ENCODE results near the gene ZNF862. TPM values are rescaled to one million over a fixed set of nuclear protein-coding genes. Genes with fewer than 3 reads are reported as not detected.

ZNF862 gene
- total and polyA plus RNA-seq, 10 of the 15 experiments (the other 5 are each of a cell fraction or from before 2014, with no cell fraction given): 0.49 to 7.7 (median 3.5) TPM

DNA sequence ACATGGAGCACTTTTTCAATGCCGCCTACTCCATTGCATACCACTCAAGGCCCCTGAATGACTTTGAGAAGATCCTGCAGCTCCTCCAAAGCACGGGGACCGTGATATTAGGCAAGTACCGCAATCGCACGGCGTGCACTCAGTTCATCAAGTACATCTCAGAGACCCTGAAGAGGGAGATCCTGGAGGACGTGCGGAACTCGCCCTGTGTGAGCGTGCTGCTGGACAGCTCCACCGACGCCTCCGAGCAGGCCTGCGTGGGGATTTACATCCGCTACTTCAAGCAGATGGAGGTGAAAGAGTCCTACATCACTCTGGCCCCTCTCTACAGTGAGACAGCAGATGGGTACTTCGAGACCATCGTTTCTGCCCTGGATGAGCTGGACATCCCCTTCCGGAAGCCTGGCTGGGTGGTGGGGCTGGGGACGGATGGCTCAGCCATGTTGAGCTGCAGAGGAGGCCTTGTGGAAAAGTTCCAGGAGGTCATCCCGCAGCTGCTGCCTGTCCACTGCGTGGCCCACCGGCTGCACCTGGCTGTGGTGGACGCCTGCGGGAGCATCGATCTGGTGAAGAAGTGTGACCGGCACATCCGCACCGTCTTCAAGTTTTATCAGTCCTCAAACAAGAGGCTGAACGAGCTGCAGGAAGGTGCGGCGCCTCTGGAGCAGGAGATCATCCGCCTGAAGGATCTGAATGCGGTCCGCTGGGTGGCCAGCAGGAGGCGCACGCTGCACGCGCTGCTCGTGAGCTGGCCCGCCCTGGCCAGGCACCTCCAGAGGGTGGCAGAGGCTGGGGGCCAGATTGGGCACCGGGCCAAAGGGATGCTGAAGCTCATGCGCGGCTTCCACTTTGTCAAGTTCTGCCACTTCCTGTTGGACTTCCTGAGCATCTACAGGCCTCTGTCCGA is 22.9 kb downstream of the ZNF862 start:
- no peak for FAIRE-seq
- CTCF ChIA-PET: interaction anchor here (2.2 kb wide), 1 partner anchor 10 kb away, joined by 5 read pairs; no protein-coding TSS in a partner anchor

More for the DNA sequence above, 22.9 kb downstream of the ZNF862 start:
- Histone ChIP-seq H3K9me3 (replicated peaks; ENCODE audit: control insufficient read depth, insufficient read depth, low read length) (no peaks in the 10 kb centered on the region), H2AFZ (ENCODE audit: control insufficient read depth, low read depth, low read length) (no peak overlapping the region), H3K4me3 (no peak overlapping the region), H3K79me2 (ENCODE audit: control insufficient read depth, insufficient read depth, low read length) (no peaks in the 10 kb centered on the region), H4K20me1 (ENCODE audit: control insufficient read depth, insufficient read depth) (no peaks in the 10 kb centered on the region), H3K4me2 (ENCODE audit: control insufficient read depth, insufficient read depth) (no peak overlapping the region), H3K4me1 (ENCODE audit: control insufficient read depth, insufficient read depth, low read length) (peaks cover 6% of the 10 kb centered on the region), H3K36me3 (ENCODE audit: control insufficient read depth in 2 of 2, insufficient read depth in 2 of 2, low read length in 1 of 2) (no peaks in the 10 kb centered on the region), H3K27ac (ENCODE audit: control insufficient read depth, insufficient read depth) (no peak overlapping the region), H3K9ac (ENCODE audit: control insufficient read depth, insufficient read depth, low read length) (no peak overlapping the region), H3K27me3 (replicated peaks in 1 of 2; ENCODE audit: control insufficient read depth in 2 of 2, insufficient read depth in 2 of 2, low read length in 1 of 2) (no peaks in the 10 kb centered on the region)
- in situ Hi-C loops (cut with MboI) (no loop called here), intact Hi-C loops (cut with micrococcal nuclease; ENCODE audit: unreplicated experiment) (no loop called here)
- ChIA-PET SMC1A (ENCODE audit: uncharacterized antibody, unreplicated experiment) (no interaction called here), POLR2A (no interaction called here), RAD21 (ENCODE audit: unreplicated experiment) (no interaction called here)
- no peak for DNase-seq (ENCODE audit: low read depth, low spot score)
- TF ChIP-seq RCOR1 (conservative IDR thresholded peaks at IDR 0.05; ENCODE audit: low read depth, low read length): no peak
- TF ChIP-seq, protein P1, sequence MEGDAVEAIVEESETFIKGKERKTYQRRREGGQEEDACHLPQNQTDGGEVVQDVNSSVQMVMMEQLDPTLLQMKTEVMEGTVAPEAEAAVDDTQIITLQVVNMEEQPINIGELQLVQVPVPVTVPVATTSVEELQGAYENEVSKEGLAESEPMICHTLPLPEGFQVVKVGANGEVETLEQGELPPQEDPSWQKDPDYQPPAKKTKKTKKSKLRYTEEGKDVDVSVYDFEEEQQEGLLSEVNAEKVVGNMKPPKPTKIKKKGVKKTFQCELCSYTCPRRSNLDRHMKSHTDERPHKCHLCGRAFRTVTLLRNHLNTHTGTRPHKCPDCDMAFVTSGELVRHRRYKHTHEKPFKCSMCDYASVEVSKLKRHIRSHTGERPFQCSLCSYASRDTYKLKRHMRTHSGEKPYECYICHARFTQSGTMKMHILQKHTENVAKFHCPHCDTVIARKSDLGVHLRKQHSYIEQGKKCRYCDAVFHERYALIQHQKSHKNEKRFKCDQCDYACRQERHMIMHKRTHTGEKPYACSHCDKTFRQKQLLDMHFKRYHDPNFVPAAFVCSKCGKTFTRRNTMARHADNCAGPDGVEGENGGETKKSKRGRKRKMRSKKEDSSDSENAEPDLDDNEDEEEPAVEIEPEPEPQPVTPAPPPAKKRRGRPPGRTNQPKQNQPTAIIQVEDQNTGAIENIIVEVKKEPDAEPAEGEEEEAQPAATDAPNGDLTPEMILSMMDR (IDR thresholded peaks at IDR 0.05 in 2 of 3, conservative IDR thresholded peaks at IDR 0.05 in 1 of 3; ENCODE audit: control insufficient read depth in 2 of 3, extremely low read depth in 1 of 3, insufficient read depth in 1 of 3, low read depth in 3 of 3, low read length in 3 of 3): peak in 2 of 3 experiments; percentile 15 to 21; a peak in 1 of 6 replicates
- TF ChIP-seq, protein P2, sequence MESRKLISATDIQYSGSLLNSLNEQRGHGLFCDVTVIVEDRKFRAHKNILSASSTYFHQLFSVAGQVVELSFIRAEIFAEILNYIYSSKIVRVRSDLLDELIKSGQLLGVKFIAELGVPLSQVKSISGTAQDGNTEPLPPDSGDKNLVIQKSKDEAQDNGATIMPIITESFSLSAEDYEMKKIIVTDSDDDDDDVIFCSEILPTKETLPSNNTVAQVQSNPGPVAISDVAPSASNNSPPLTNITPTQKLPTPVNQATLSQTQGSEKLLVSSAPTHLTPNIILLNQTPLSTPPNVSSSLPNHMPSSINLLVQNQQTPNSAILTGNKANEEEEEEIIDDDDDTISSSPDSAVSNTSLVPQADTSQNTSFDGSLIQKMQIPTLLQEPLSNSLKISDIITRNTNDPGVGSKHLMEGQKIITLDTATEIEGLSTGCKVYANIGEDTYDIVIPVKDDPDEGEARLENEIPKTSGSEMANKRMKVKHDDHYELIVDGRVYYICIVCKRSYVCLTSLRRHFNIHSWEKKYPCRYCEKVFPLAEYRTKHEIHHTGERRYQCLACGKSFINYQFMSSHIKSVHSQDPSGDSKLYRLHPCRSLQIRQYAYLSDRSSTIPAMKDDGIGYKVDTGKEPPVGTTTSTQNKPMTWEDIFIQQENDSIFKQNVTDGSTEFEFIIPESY (IDR thresholded peaks at IDR 0.05): peak; percentile 73; the same call in 1 of the 2 replicates
- BruUV-seq (replicated peaks): no TSS peak
- ATAC-seq: no peak
- WGBS (ENCODE audit: insufficient coverage, insufficient replicate concordance, low lambda C conversion rate, missing lambda C conversion rate): 92% methylated on average over 45 of the region's 45 CpGs

All from GM12878 (cell line).